HepG2 (cell line): ENCODE measurements around the gene GRIK1. TPM values are rescaled to one million over a fixed set of nuclear protein-coding genes. Genes with fewer than 3 reads are reported as not detected.

ENCODE experiments used
- ATAC-seq: fragments of 200-7000 bp; cut with Tn5 transposase; 3 replicates; pipeline ENCODE4 v1.9.1; 2020; ENCODE audit warnings: mild to moderate bottlenecking, moderate library complexity
- BruUV-seq: library from RNA; stranded (reverse); fragments of 400-500 nt; replicated peaks from 2 replicates; lab custom pipeline; 2021; lab: Mats Ljungman, UMichigan
- CTCF ChIA-PET: fragments of 300-600 bp; formaldehyde crosslinking; extraction: SDS; loops from one replicate; lab custom pipeline; 2021; ENCODE audit warnings: low total read pairs, inconsistent platforms, low intra/inter-chr PET ratio; lab: Yijun Ruan, JAX
- POLR2A ChIA-PET: fragments of 350-600 bp; sonication (Branson Sonifier 250); formaldehyde crosslinking; loops from one replicate; lab custom pipeline; 2020; ENCODE audit warnings: antibody characterized with exemption, inconsistent platforms; lab: Yijun Ruan, JAX
- DNase-seq: peaks from one replicate; pipeline ENCODE4 v3.0.0-alpha.2; 2015; ENCODE audit warnings: low spot score
- FAIRE-seq: peaks from 3 replicates; lab custom pipeline; 2011; peaks lifted over from hg19 to GRCh38; lab: Jason Lieb, UNC
- H2AFZ ChIP-seq: one replicate; pipeline ENCODE4 v1.6.1; 2011; ENCODE audit warnings: low read length, inconsistent platforms
- H3K27ac ChIP-seq: fragments of 300-600 bp; 3 replicates; pipeline ENCODE4 v1.8.0; 2011; ENCODE audit warnings: mixed run types, mild to moderate bottlenecking, mixed read lengths, low read length, inconsistent platforms; ENCODE audit not compliant: insufficient read depth; ENCODE audit errors: extremely low read length
- H3K27me3 ChIP-seq, 2 experiments: fragments of 200-600 bp in 1 of 2; 2 replicates in 1 of 2; 3 replicates in 1 of 2; pipeline versions ENCODE4 v1.6.0 to v1.8.0; 2011; ENCODE audit warnings: low read length in 2 of 2, mild to moderate bottlenecking in 2 of 2, moderate library complexity in 2 of 2, inconsistent platforms in 1 of 2; ENCODE audit not compliant: insufficient read depth in 2 of 2, control insufficient read depth in 1 of 2
- H3K36me3 ChIP-seq, 2 experiments: fragments of 200-600 bp in 1 of 2; replicated peaks in 1 of 2; 2 replicates in 1 of 2; 3 replicates in 1 of 2; pipeline versions ENCODE4 v1.5.1 to v1.8.0; 2011; ENCODE audit warnings: low read length in 2 of 2, inconsistent platforms in 1 of 2; ENCODE audit not compliant: insufficient read depth in 2 of 2, control insufficient read depth in 1 of 2
- H3K4me1 ChIP-seq: 2 replicates; pipeline ENCODE4 v1.5.1; 2012; ENCODE audit warnings: low read length, inconsistent platforms; ENCODE audit not compliant: insufficient read depth
- H3K4me2 ChIP-seq: 2 replicates; pipeline ENCODE4 v1.6.0; 2011; ENCODE audit warnings: low read depth, low read length, inconsistent platforms
- H3K4me3 ChIP-seq, 3 experiments: fragments of 200-600 bp in 1 of 3; sonication (generic), shearing (Covaris generic) in 1 of 3; replicated peaks in 1 of 3; 2 replicates each; pipeline ENCODE4 v1.5.1; 2011 to 2016; ENCODE audit warnings: low read length in 3 of 3, inconsistent platforms in 2 of 3, low read depth in 2 of 3, mild to moderate bottlenecking in 2 of 3, control low read depth in 1 of 3, mixed read lengths in 1 of 3; ENCODE audit not compliant: insufficient read depth in 1 of 3
- H3K79me2 ChIP-seq: one replicate; pipeline ENCODE4 v1.6.1; 2011; ENCODE audit warnings: low read length, inconsistent platforms; ENCODE audit not compliant: insufficient read depth
- H3K9ac ChIP-seq: 2 replicates; pipeline ENCODE4 v1.6.0; 2011; ENCODE audit warnings: mild to moderate bottlenecking, low read depth, low read length, inconsistent platforms; ENCODE audit not compliant: insufficient read depth
- H3K9me3 ChIP-seq: 2 replicates; pipeline ENCODE4 v1.5.1; 2012; ENCODE audit warnings: mild to moderate bottlenecking, low read length
- H4K20me1 ChIP-seq: 2 replicates; pipeline ENCODE4 v1.6.0; 2011; ENCODE audit warnings: inconsistent platforms, mild to moderate bottlenecking, low read length, moderate library complexity; ENCODE audit not compliant: insufficient read depth
- CTCF ChIP-seq: sonication (generic); formaldehyde crosslinking; IDR thresholded peaks from 2 replicates; pipeline ENCODE4 v1.5.0; 2020; ENCODE audit warnings: mild to moderate bottlenecking, missing genetic modification reagents, moderate library complexity
- FOXC1 ChIP-seq: sonication (generic); formaldehyde crosslinking; IDR thresholded peaks from 2 replicates; pipeline ENCODE4 v1.8.0; 2022; ENCODE audit warnings: mild to moderate bottlenecking, missing genetic modification reagents, borderline replicate concordance
- FOXJ3 ChIP-seq: sonication (generic); formaldehyde crosslinking; IDR thresholded peaks from 2 replicates; pipeline ENCODE4 v1.4.0; 2020; ENCODE audit warnings: missing genetic modification reagents, mild to moderate bottlenecking, borderline replicate concordance
- KLF11 ChIP-seq: IDR thresholded peaks from 2 replicates; pipeline ENCODE4 v1.6.1; 2016; ENCODE audit warnings: missing compliant biosample characterization
- RAD21 ChIP-seq: fragments of 450-650 bp; formaldehyde crosslinking; IDR thresholded peaks from 2 replicates; pipeline ENCODE4 v1.5.0; 2020; ENCODE audit warnings: mild to moderate bottlenecking
- SMC3 ChIP-seq: IDR thresholded peaks from 2 replicates; pipeline ENCODE4 v1.6.1; 2011; ENCODE audit warnings: low read length, improper control_type of control experiment
- STAG1 ChIP-seq: sonication (generic); formaldehyde crosslinking; IDR thresholded peaks from 2 replicates; pipeline ENCODE4 v1.4.0; 2020; ENCODE audit warnings: missing genetic modification reagents
- TCF7 ChIP-seq: sonication (generic); IDR thresholded peaks from 2 replicates; pipeline ENCODE4 v1.6.1; 2016; ENCODE audit warnings: antibody characterized with exemption, low read depth
- THAP8 ChIP-seq: sonication (generic); formaldehyde crosslinking; IDR thresholded peaks from 2 replicates; pipeline ENCODE4 v1.5.1; 2020; ENCODE audit warnings: missing genetic modification reagents, mild to moderate bottlenecking, borderline replicate concordance
- TOPORS ChIP-seq: sonication (generic); formaldehyde crosslinking; IDR thresholded peaks from 2 replicates; pipeline ENCODE4 v1.8.0; 2023; ENCODE audit warnings: mild to moderate bottlenecking, missing genetic modification reagents
- ZFP90 ChIP-seq: sonication (generic); formaldehyde crosslinking; IDR thresholded peaks from 2 replicates; pipeline ENCODE4 v1.8.0; 2022; ENCODE audit warnings: missing genetic modification reagents, mild to moderate bottlenecking, inconsistent platforms, borderline replicate concordance
- WGBS: methylation state at CpG from one replicate; pipeline ENCODE4 v1.1.6; 2017; ENCODE audit warnings: low lambda C conversion rate; 5-methylcytosine and 5-hydroxymethylcytosine counted together
- in situ Hi-C: cut with HindIII; loops from 2 replicates; pipeline ENCODE4 v1.10.0; 2017; ENCODE audit warnings: low pct_unique_long_range_greater_than_20kb; ENCODE audit not compliant: extremely low pct_ligation_motif_present
- intact Hi-C: fragments of 100-400 bp; cut with micrococcal nuclease; formaldehyde crosslinking; loops from one replicate; pipeline ENCODE4 v1.10.0; 2022; ENCODE audit not compliant: unreplicated experiment
- polyA plus RNA-seq, 8 experiments: library from polyadenylated mRNA; depleted of rRNA in 3 of 8; stranded (reverse) in 7 of 8; unstranded in 1 of 8; fragments of >200 nt; fragmentation: Illumina TruSeq in 4 of 8; extraction: Trizol in 4 of 8; gene quantifications; 2 replicates each; pipeline versions ENCODE4 v1.2.1 to v1.2.3, GENCODE V29; 2011 to 2016; ENCODE audit warnings: low read depth in 4 of 8, missing spikeins in 1 of 8, mixed read lengths in 1 of 8; ENCODE audit not compliant: insufficient read depth in 1 of 8
- total RNA-seq, 5 experiments: library from RNA; depleted of rRNA; stranded (reverse); fragments of >200 nt; fragmentation: Illumina TruSeq; extraction: Trizol; gene quantifications; 2 replicates each; pipeline ENCODE4 v1.2.3, GENCODE V29; 2016; ENCODE audit warnings: low read depth in 1 of 5
- TF ChIP-seq, protein P1 (sequence below): sonication (generic); formaldehyde crosslinking; IDR thresholded peaks from 2 replicates; pipeline ENCODE4 v1.4.0; 2020; ENCODE audit warnings: missing genetic modification reagents

GRIK1 gene
- total and polyA plus RNA-seq, 2 of the 13 experiments (the other 11 are each of a cell fraction or from before 2014, with no cell fraction given) = not detected

GRCh38 chr21:29849735-29850176, 90.0 kb downstream of the GRIK1 start:
- POLR2A ChIA-PET = no interaction called here

More at GRCh38 chr21:29849735-29850176, 90.0 kb downstream of the GRIK1 start:
- in situ Hi-C loops = loop anchor here (25.0 kb wide), 1 partner anchor 762 kb away; no protein-coding TSS in a partner anchor
- FAIRE-seq = peak; percentile 37
- Histone ChIP-seq H3K9ac (no peak overlapping the region), H2AFZ (no peak overlapping the region), H3K27ac (no peak overlapping the region), H3K79me2 (no peaks in the 10 kb centered on the region), H3K4me3 (no peak overlapping the region), H3K4me1 (no peaks in the 10 kb centered on the region), H4K20me1 (no peaks in the 10 kb centered on the region), H3K9me3 (no peaks in the 10 kb centered on the region), H3K4me2 (no peak overlapping the region), H3K27me3 (no peaks in the 10 kb centered on the region), H3K36me3 (no peaks in the 10 kb centered on the region)
- DNase-seq = peak; percentile 30
- BruUV-seq = no TSS peak
- TF ChIP-seq TOPORS (CRISPR knock-in tag) (no peak), ZFP90 (no peak), FOXJ3 (no peak), KLF11 (CRISPR knock-in tag) (no peak), THAP8 (no peak), TCF7 (peak; percentile 61), STAG1 (CRISPR knock-in tag) (peak; percentile 73), FOXC1 (CRISPR knock-in tag) (no peak), SMC3 (peak; percentile 71), CTCF (CRISPR knock-in tag) (peak; percentile 82), RAD21 (peak; percentile 46; the same call in 1 of the 2 replicates)
- TF ChIP-seq, protein P1, sequence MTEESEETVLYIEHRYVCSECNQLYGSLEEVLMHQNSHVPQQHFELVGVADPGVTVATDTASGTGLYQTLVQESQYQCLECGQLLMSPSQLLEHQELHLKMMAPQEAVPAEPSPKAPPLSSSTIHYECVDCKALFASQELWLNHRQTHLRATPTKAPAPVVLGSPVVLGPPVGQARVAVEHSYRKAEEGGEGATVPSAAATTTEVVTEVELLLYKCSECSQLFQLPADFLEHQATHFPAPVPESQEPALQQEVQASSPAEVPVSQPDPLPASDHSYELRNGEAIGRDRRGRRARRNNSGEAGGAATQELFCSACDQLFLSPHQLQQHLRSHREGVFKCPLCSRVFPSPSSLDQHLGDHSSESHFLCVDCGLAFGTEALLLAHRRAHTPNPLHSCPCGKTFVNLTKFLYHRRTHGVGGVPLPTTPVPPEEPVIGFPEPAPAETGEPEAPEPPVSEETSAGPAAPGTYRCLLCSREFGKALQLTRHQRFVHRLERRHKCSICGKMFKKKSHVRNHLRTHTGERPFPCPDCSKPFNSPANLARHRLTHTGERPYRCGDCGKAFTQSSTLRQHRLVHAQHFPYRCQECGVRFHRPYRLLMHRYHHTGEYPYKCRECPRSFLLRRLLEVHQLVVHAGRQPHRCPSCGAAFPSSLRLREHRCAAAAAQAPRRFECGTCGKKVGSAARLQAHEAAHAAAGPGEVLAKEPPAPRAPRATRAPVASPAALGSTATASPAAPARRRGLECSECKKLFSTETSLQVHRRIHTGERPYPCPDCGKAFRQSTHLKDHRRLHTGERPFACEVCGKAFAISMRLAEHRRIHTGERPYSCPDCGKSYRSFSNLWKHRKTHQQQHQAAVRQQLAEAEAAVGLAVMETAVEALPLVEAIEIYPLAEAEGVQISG (CRISPR knock-in tag) = peak; percentile 93
- CTCF ChIA-PET = interaction anchor here (1.4 to 1.5 kb wide), 2 partner anchors 373 to 760 kb away, joined by 5 read pairs; no protein-coding TSS in a partner anchor
- intact Hi-C loops = loop anchor here (1.0 to 10.0 kb wide), 2 partner anchors 373 to 475 kb away; no protein-coding TSS in a partner anchor
- WGBS = under 1% methylated on average over 6 of the region's 6 CpGs
- ATAC-seq = peak; percentile 100
